Raji (cell line): ENCODE results near the gene TDRD15.

Source experiments
- POLR2A ChIP-seq: IDR thresholded peaks from 2 replicates; pipeline ENCODE4 v1.6.1; 2011; ENCODE audit warnings: low read depth, low read length, control low read depth; ENCODE audit not compliant: insufficient read depth

The TDRD15 gene

DNA sequence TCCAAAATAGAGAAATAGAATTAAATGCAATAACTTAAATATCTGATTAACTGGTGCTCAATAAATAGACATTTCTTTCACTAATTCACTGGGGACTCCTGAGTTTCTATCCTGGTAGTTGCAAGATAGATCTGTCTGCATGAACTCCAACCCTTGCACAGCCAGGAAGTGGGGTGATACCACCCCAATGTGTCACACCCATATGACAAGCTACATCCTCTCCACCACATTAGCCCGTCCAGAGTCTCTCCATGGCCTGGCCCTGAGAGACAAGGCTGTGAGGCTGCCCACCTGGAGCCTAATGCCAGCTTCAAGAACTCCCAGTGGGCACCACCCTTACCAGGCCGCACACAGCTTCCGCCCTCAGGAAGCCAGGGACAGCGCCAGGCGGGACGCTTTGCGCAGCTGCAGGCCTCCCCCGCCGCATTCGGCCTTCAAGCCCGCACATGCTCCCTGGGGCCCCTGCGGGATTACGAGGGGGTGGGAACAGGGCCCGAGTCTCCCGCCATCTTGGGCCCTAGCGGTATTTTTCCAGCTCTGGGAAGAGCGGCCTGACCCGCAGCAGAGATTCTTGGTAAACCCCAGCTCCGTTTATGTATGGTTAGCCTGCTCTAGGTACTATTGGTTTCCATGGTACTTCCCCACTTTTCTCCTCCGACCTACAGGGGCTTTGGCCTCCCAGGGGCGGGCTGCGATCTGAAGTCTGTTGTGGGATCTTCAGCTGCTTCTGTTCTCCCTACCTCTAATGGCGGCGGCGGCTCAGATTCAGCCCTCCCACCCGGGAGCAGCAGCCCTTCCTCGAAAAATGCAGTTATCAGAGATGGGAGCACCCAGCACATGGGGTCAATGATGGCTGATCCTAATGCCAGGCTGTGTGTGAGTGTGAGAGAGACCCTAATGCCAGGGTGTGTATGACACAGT, at the start of gene TDRD15:
TSS of gene TDRD15 (plus strand) at position 496 of the 921 bp plus-strand sequence. CDS start 13,500 bp downstream, outside the sequence.
- no peak for TF ChIP-seq POLR2A

DNA sequence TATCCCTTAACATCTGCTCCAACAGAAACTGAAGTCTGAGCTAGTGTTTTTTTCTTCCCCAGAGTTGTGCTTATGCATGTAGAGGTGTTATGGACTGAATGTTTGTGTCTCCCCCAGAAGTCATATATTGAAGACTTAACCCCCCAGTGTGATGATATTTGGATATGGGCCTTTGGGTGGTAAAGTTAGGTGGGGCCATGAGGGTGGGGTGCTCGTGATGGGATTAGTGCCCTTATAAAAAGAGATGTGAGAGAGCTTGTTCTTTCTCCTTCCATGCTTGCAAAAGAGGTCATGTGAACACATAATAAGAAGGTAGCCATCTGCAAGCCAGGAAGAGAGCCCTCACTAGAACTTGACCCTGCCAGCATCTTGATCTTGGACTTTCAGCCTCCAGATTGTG, 45.5 kb upstream of the TDRD15 start:
- no peak for TF ChIP-seq POLR2A

DNA sequence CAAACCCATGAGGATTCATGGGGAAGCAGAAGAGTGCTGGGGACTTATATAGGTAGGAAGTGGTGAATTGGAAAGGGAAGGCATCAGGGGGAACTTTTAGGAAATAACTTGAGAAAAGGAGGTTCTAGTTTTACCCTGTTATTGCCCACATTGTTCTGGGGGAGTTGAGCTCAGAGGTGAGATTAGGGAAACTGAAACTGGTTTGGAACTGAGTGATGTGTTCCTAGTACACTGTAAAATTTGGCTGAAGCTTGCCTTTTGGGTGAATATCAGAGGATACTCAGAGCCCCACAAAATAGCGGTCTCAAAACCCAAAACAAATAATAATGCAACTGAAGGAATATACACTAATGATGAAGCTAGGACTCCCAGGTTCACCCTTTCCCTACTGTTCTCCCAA, 40.3 kb upstream of the TDRD15 start:
- no peak for TF ChIP-seq POLR2A

DNA sequence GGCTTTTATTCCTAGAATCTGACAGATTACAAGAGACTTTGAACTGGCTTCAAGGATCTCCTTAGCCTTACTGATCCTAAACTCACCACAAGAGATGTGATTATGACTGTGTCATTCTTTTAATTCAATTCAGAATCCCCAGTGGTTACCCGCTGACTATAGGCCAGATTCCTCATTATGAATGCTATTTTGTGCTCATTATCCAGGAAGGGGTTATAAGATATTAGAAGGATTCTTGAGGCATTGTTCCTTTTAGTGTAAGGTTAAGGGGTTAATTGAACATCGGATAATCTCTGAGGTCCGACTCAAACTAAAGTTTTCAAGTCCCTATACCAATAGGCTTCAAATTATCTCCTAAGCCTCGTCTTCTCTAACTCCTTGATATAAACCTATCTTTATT, 39.4 kb upstream of the TDRD15 start:
- TF ChIP-seq POLR2A, result no peak

DNA sequence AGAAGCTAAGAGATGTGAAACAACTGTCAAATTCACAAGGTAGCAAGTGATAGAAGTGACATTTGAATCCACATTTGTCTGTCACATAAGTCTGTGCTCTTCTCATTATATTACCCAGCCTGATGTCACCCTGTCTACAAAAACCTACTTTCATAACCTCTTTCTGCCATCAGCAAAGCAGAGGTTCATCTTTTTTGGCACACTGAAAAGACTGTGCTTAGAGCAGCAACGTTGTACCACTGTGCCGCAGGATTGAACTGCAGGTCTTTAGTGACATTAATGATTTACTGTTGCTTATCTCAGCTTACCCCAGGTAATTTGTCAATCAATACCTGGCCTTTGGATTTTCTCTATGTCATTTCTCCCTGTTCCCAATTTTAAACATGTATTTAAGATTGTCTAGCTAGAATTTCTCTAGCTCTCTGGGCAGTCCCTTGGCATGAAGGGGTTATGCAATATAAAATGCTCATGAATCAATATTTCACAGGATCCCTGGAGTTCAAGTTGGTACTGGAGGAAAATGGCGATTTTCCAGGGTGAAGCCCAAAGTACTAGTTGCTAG, 31.4 kb upstream of the TDRD15 start:
- no peak for TF ChIP-seq POLR2A

GRCh38 chr2:21095178-21095577, 28.6 kb upstream of the TDRD15 start:
- no peak for TF ChIP-seq POLR2A

GRCh38 chr2:21095714-21096113, 28.1 kb upstream of the TDRD15 start:
- no peak for TF ChIP-seq POLR2A

GRCh38 chr2:21096458-21096857, 27.3 kb upstream of the TDRD15 start:
- TF ChIP-seq POLR2A, result no peak

DNA sequence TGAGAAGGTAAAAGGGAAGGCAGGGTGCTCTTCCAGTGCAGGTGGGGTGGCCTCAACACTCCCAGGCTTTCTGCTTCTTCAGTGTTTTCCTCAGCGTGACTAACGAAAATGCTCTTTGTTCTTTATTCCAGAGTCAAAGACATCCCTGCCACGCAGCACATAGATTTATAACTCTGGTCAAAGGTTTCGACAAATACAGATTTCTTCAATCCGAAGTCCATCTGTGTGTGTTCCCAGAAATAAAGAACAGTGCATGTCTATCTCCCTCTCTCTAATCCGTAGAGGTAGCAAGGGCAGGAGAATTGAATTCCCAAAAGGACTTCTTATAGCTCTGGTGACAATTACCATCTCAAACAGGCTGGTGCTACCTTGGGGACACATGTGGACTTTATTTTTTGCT, 26.4 kb upstream of the TDRD15 start:
- no peak for TF ChIP-seq POLR2A

GRCh38 chr2:21098294-21098693, 25.5 kb upstream of the TDRD15 start:
- TF ChIP-seq POLR2A, result no peak

DNA sequence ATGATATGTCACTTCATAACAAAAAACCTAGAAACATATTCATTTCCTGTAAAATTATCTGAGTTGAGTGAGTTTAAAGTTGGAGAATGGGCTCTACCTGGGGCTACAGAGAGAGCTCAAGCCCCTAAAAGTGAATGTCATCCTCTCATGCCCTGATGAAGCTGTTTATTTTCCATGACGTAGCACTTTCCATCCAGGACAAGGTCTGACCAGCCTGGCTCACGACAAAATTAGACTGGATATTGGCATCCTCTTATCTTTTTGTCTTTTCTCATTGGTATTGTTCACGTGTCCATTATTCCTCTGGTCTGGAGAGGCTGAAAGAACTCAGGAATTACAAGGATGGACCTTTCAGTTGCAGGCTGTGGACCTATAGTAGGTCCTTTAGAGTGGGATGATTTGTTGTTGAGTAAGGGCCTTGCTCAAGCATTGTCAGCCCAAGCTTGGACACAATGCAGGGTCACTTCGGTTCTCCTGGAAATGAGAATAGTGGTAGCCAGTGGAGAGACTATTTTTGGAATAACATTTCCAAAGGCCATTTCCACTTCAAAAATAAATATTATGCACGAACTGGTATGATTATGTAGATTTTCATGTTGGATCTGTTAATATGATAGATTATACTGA, 24.4 kb upstream of the TDRD15 start:
- TF ChIP-seq POLR2A, result no peak

DNA sequence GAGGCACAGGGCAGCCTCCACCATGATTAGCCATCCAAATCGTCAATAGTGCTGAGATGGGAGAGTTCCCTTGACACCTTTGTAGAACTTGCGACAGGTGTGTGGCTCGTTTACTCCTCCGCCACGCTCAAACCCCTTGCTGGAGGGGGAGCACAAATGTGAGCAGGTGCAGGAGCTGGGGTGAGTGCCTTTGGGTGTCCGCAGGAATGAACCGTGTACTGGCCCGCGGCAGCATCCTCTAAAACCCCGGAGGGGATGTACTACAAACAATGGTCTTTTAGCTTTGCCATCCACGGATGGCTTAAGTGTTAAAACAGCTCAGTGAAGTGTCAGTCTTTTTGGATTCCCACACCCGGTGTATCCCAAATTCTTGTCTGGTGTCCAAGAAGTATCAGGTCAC, 21.4 kb upstream of the TDRD15 start:
- no peak for TF ChIP-seq POLR2A

DNA sequence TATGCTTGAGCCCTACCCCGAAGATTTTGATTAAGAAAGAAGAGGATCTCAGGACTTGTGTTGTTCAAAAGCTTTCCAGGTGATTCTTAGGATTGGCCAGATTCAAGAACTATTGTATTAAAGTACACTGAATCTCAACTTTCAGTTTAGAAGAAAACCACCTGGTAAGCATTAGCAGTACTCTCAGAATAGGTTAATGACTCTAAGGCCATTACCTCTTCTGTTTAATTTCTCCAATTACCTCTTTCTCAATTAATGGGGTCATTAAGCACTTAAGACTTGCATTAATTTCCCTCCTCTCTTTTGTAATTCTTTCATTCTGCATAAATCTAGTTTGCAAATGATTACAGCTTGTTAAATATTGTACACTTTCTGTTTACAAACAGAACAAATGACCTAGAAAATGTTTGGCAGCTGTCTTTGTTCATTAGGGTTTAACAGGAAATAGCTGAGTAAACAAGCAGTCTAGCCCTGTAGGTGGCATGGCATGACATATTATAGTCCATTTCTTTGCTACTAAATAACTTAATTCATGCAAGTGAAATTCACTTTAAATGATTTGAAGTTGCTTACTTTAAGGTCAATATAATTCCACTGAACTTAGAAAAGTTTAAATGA, 20.4 kb upstream of the TDRD15 start:
- no peak for TF ChIP-seq POLR2A

DNA sequence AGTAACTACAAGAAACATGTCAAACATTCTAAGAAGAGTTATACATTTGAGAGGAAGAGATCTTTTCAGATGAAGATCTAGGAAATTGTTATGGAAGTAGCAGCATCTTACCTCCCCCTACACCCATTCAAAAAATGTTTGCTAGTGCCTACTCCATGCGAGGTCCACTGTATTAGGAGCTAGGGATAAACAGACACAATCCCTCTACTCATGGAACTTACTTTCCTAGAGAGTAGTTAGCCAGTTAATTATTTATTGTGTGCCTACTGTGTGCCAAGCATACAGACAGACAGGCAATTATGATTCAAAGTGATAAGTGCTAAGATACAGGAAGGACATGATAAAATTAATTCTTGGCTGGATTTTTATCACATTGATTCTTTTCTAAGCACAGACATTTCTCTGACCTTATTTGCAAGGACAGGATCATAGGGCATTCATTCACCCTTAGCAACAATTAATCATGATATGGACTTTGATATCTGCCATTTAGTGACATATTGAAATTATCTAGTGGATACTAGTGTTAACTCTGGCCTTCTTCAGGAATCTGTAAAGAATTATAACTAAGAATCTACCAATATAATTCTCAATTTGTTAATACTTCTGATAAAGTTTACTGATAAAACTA, 19.6 kb upstream of the TDRD15 start:
- no peak for TF ChIP-seq POLR2A

DNA sequence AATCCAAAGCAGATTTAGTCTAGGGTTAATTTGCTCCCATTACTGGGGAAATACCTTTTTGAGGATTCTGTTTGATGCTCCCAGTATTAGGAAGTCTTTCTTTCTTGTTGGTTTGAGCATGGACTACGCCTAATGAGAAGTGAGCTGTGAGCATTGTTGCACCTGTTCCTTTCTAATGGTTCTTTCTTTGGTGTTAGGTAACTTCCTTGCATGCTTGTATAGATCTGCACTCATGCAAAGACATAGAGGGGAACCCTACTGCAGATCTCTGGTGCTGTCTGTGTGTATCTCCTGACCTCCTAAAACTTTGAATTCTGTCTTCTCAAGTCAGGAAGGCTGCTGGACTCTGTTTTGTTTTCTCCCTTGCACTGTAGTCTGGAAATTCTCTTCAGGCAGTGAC, 12.8 kb upstream of the TDRD15 start:
- no peak for TF ChIP-seq POLR2A

DNA sequence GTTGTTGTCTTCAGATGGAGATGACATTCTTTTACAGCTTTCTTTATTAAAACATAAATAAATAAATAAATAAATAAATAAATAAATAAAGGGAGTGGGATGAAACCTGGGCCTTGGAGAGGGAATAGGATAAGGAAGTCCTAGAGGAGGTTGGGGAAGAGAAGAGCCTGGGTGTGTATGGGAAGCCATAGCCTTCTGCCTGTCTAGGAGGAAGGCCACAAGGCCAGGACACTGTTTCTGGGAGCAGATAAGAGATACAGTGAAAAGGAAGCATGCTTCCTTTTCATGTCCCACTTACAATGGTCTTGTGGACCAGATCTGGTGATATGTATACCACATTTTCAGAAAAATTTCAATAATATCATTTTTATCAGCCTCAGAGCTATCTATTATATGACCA, 6.1 kb upstream of the TDRD15 start:
- no peak for TF ChIP-seq POLR2A
